GM12878 (cell line): ENCODE results near the gene XRRA1. TPM values are rescaled to one million over a fixed set of nuclear protein-coding genes. Genes with fewer than 3 reads are reported as not detected.

ENCODE experiments used
- ATAC-seq: fragments of 200-7000 bp; cut with Tn5 transposase; 3 replicates; pipeline ENCODE4 v1.9.1; 2020; ENCODE audit warnings: mild to moderate bottlenecking, moderate library complexity
- BruUV-seq: library from RNA; stranded (reverse); fragments of 400-500 nt; replicated peaks from 2 replicates; lab custom pipeline; 2021; lab: Mats Ljungman, UMichigan
- CTCF ChIA-PET: fragments of 300-600 bp; sonication (Branson Sonifier 250); formaldehyde crosslinking; extraction: SDS; loops from one replicate; lab custom pipeline; 2021; ENCODE audit warnings: inconsistent platforms; lab: Yijun Ruan, JAX
- POLR2A ChIA-PET: fragments of 350-600 bp; formaldehyde crosslinking; extraction: SDS; loops from one replicate; lab custom pipeline; 2021; ENCODE audit warnings: inconsistent platforms; lab: Charles Lee
- RAD21 ChIA-PET: fragments of 300-600 bp; sonication (Branson Sonifier 250); formaldehyde crosslinking; loops from one replicate; lab custom pipeline; 2023; ENCODE audit warnings: antibody characterized with exemption; ENCODE audit not compliant: unreplicated experiment; lab: Charles Lee
- SMC1A ChIA-PET: fragments of 300-600 bp; sonication (Branson Sonifier 250); formaldehyde crosslinking; loops from one replicate; lab custom pipeline; 2023; ENCODE audit not compliant: unreplicated experiment, uncharacterized antibody; lab: Charles Lee
- DNase-seq: peaks from one replicate; pipeline ENCODE4 v3.0.0-alpha.2; 2011; ENCODE audit warnings: low read depth, low spot score
- FAIRE-seq: peaks from 3 replicates; lab custom pipeline; 2011; peaks lifted over from hg19 to GRCh38; lab: Jason Lieb, UNC
- H2AFZ ChIP-seq: 2 replicates; pipeline ENCODE4 v1.6.0; 2011; ENCODE audit warnings: low read depth, low read length, control low read depth; ENCODE audit not compliant: control insufficient read depth
- H3K27ac ChIP-seq: 2 replicates; pipeline ENCODE4 v1.5.1; 2011; ENCODE audit warnings: control low read depth; ENCODE audit not compliant: control insufficient read depth, insufficient read depth
- H3K27me3 ChIP-seq, 2 experiments: replicated peaks in 1 of 2; 2 replicates each; pipeline versions ENCODE4 v1.6.0 to v1.6.1; 2011; ENCODE audit warnings: low read length in 1 of 2; ENCODE audit not compliant: control insufficient read depth in 2 of 2, insufficient read depth in 2 of 2
- H3K36me3 ChIP-seq, 2 experiments: 2 replicates each; pipeline ENCODE4 v1.5.1; 2011; ENCODE audit warnings: low read length in 1 of 2; ENCODE audit not compliant: control insufficient read depth in 2 of 2, insufficient read depth in 2 of 2
- H3K4me1 ChIP-seq: 2 replicates; pipeline ENCODE4 v1.6.1; 2011; ENCODE audit warnings: mild to moderate bottlenecking, low read length, moderate library complexity, mixed read lengths; ENCODE audit not compliant: control insufficient read depth, insufficient read depth
- H3K4me2 ChIP-seq: 2 replicates; pipeline ENCODE4 v1.6.0; 2011; ENCODE audit warnings: control low read depth; ENCODE audit not compliant: control insufficient read depth, insufficient read depth
- H3K4me3 ChIP-seq: fragments of 200-600 bp; sonication (generic); 2 replicates; pipeline ENCODE4 v1.5.1; 2016
- H3K79me2 ChIP-seq: 2 replicates; pipeline ENCODE4 v1.6.0; 2011; ENCODE audit warnings: low read length; ENCODE audit not compliant: control insufficient read depth, insufficient read depth
- H3K9ac ChIP-seq: 2 replicates; pipeline ENCODE4 v1.8.0; 2011; ENCODE audit warnings: low read length, control low read depth, mixed read lengths; ENCODE audit not compliant: control insufficient read depth, insufficient read depth
- H3K9me3 ChIP-seq: replicated peaks from 3 replicates; pipeline ENCODE4 v1.5.1; 2011; ENCODE audit warnings: mild to moderate bottlenecking, low read length; ENCODE audit not compliant: control insufficient read depth, insufficient read depth
- H4K20me1 ChIP-seq: 2 replicates; pipeline ENCODE4 v1.6.0; 2011; ENCODE audit not compliant: control insufficient read depth, insufficient read depth
- CBX3 ChIP-seq: fragments of 200-600 bp; sonication (generic); IDR thresholded peaks from 2 replicates; pipeline ENCODE4 v1.6.1; 2016; ENCODE audit warnings: low read depth, borderline replicate concordance
- EGR1 ChIP-seq, 2 experiments: IDR thresholded peaks; 1 replicate in 1 of 2; 2 replicates in 1 of 2; pipeline ENCODE4 v1.6.1; 2011 to 2012; ENCODE audit warnings: low read depth in 2 of 2, low read length in 2 of 2, borderline replicate concordance in 1 of 2, mild to moderate bottlenecking in 1 of 2, moderate library complexity in 1 of 2
- GATAD2B ChIP-seq: fragments of 450-650 bp; conservative IDR thresholded peaks from 2 replicates; pipeline ENCODE4 v1.6.1; 2017; ENCODE audit warnings: low read depth, mild to moderate bottlenecking, moderate library complexity
- RELB ChIP-seq: fragments of 450-650 bp; IDR thresholded peaks from 2 replicates; pipeline ENCODE4 v1.6.1; 2017; ENCODE audit warnings: low read depth, mild to moderate bottlenecking, moderate library complexity
- SMARCA5 ChIP-seq: fragments of 450-650 bp; IDR thresholded peaks from 2 replicates; pipeline ENCODE4 v1.6.1; 2017; ENCODE audit warnings: mild to moderate bottlenecking
- ZBTB4 ChIP-seq: fragments of 450-650 bp; formaldehyde crosslinking; IDR thresholded peaks from 2 replicates; pipeline ENCODE4 v1.4.0; 2022; ENCODE audit warnings: mild to moderate bottlenecking, moderate library complexity
- ZNF207 ChIP-seq: fragments of 450-650 bp; IDR thresholded peaks from 2 replicates; pipeline ENCODE4 v1.6.1; 2014; ENCODE audit warnings: antibody characterized with exemption, mild to moderate bottlenecking, borderline replicate concordance
- ZNF24 ChIP-seq: fragments of 450-650 bp; IDR thresholded peaks from 2 replicates; pipeline ENCODE4 v1.6.1; 2017; ENCODE audit warnings: antibody characterized with exemption, mild to moderate bottlenecking
- WGBS: methylation state at CpG from one replicate; pipeline ENCODE4 v1.1.6; 2016; ENCODE audit warnings: low lambda C conversion rate; ENCODE audit not compliant: insufficient replicate concordance, insufficient coverage; ENCODE audit errors: missing lambda C conversion rate; 5-methylcytosine and 5-hydroxymethylcytosine counted together
- in situ Hi-C: fragments of 300-500 bp; cut with MboI; formaldehyde crosslinking; loops from 9 replicates; pipeline ENCODE4 v1.14.3; 2018; ENCODE audit warnings: mixed read lengths
- intact Hi-C: fragments of 100-400 bp; cut with micrococcal nuclease; formaldehyde crosslinking; loops from one replicate; pipeline ENCODE4 v1.14.2; 2022; ENCODE audit not compliant: unreplicated experiment
- polyA plus RNA-seq, 11 experiments: library from polyadenylated mRNA; depleted of rRNA in 4 of 11; unstranded in 6 of 11; stranded (reverse) in 5 of 11; fragments of >200 nt; fragmentation: Nextera tagmentation in 4 of 11; fragmentation: Illumina TruSeq in 1 of 11; extraction: Ambion mirVana in 4 of 11; extraction: Trizol in 1 of 11; gene quantifications; 1 replicate in 1 of 11; 2 replicates in 10 of 11; pipeline versions ENCODE4 v1.2.1 to v1.2.3, GENCODE V29; 2011 to 2016; ENCODE audit warnings: inconsistent platforms in 2 of 11, missing spikeins in 2 of 11, low read depth in 1 of 11
- total RNA-seq, 4 experiments: library from RNA; depleted of rRNA in 3 of 4; stranded (reverse); fragments of >200 nt in 3 of 4; fragmentation: Illumina TruSeq in 1 of 4; extraction: Trizol in 1 of 4; gene quantifications; 2 replicates each; pipeline versions ENCODE4 v1.2.1 to v1.2.3, GENCODE V29; 2013 to 2021

The XRRA1 gene
- total and polyA plus RNA-seq, 10 of the 15 experiments (the other 5 are each of a cell fraction or from before 2014, with no cell fraction given) = 2.5 to 8.8 (median 4.6) TPM

GRCh38 chr11:74845978-74846517 is 102.8 kb downstream of the XRRA1 start:
- H3K36me3 ChIP-seq = peaks cover 3 to 16% of the 10 kb centered on the region in 2 experiments; a peak in 3 of 4 replicates
- POLR2A ChIA-PET = no interaction called here
- no peak overlapping the region for H2AFZ ChIP-seq
- BruUV-seq = no TSS peak
- 95% methylated on average over 5 of the region's 5 CpGs for WGBS
- TF ChIP-seq GATAD2B = no peak
- no peak for TF ChIP-seq ZNF24
- no peak for TF ChIP-seq CBX3
- CTCF ChIA-PET = no interaction called here
- no peak for DNase-seq
- SMC1A ChIA-PET = no interaction called here
- intact Hi-C loops = no loop called here
- H3K27ac ChIP-seq = no peak overlapping the region
- in situ Hi-C loops = no loop called here
- H3K4me1 ChIP-seq = no peaks in the 10 kb centered on the region
- FAIRE-seq = no peak
- H3K9ac ChIP-seq = no peak overlapping the region
- ATAC-seq = no peak
- no peaks in the 10 kb centered on the region for H3K9me3 ChIP-seq
- H3K79me2 ChIP-seq = no peaks in the 10 kb centered on the region
- H4K20me1 ChIP-seq = no peaks in the 10 kb centered on the region
- RAD21 ChIA-PET = no interaction called here
- no peaks in the 10 kb centered on the region for H3K27me3 ChIP-seq
- no peak overlapping the region for H3K4me3 ChIP-seq
- no peak overlapping the region for H3K4me2 ChIP-seq

GRCh38 chr11:74844865-74845264 is 104.0 kb downstream of the XRRA1 start:
- POLR2A ChIA-PET = no interaction called here
- DNase-seq (no peak), FAIRE-seq (no peak), ATAC-seq (no peak)
- in situ Hi-C loops (no loop called here), intact Hi-C loops (no loop called here)
- H3K9ac ChIP-seq = no peak overlapping the region
- H3K4me3 ChIP-seq = no peak overlapping the region
- RAD21 ChIA-PET = no interaction called here
- SMC1A ChIA-PET = interaction anchor here (0.7 kb wide), 1 partner anchor 62 kb away, joined by 3 read pairs; no protein-coding TSS in a partner anchor
- no peaks in the 10 kb centered on the region for H3K4me1 ChIP-seq
- H2AFZ ChIP-seq = no peak overlapping the region
- H3K4me2 ChIP-seq = no peak overlapping the region
- BruUV-seq = no TSS peak
- WGBS = 95% methylated on average over 4 of the region's 4 CpGs
- TF ChIP-seq ZNF207 = no peak
- no peak for TF ChIP-seq SMARCA5
- no peak for TF ChIP-seq EGR1 (IDR thresholded peaks at IDR 0.05; ENCODE audit: borderline replicate concordance in 1 of 2, low read depth in 2 of 2, low read length in 2 of 2)
- TF ChIP-seq RELB = no peak
- TF ChIP-seq ZBTB4 (CRISPR knock-in tag) = no peak
- no peaks in the 10 kb centered on the region for H4K20me1 ChIP-seq
- H3K79me2 ChIP-seq = no peaks in the 10 kb centered on the region
- H3K9me3 ChIP-seq = no peaks in the 10 kb centered on the region
- H3K27me3 ChIP-seq = no peaks in the 10 kb centered on the region
- peaks cover 3 to 12% of the 10 kb centered on the region in 2 experiments; a peak in 3 of 4 replicates for H3K36me3 ChIP-seq
- no peak overlapping the region for H3K27ac ChIP-seq
- CTCF ChIA-PET = interaction anchor here (0.6 kb wide), 1 partner anchor 455 kb away, joined by 3 read pairs; no protein-coding TSS in a partner anchor
